Activated T-cell treated with anti-CD3 and anti-CD28 coated beads, Interleukin-2, amount 50 U/mL, for 4 hours (primary cell): Measurements from ENCODE around the gene WDR27. TPM values are rescaled to one million over a fixed set of nuclear protein-coding genes. Genes with fewer than 3 reads are reported as not detected.
"Not testable (repeated sequence)": the region's sequence is repeated elsewhere in the genome, so short reads cannot be mapped to it uniquely, and the experiment has no call there.

Experiments
- ATAC-seq, 2 donors: fragments of 200-7000 bp; cut with Tn5 transposase; one replicate each; pipeline ENCODE4 v1.10.0; 2021
- DNase-seq: peaks from one replicate; pipeline ENCODE4 v3.0.0-alpha.2; 2020
- H3K27me3 Mint-ChIP-seq: one replicate; pipeline ENCODE4 v1.8.0; 2021; ENCODE audit warnings: low read depth, mixed read lengths
- H3K36me3 Mint-ChIP-seq: one replicate; pipeline ENCODE4 v1.8.0; 2022; ENCODE audit warnings: mixed read lengths; ENCODE audit not compliant: insufficient read depth
- H3K4me1 Mint-ChIP-seq: one replicate; pipeline ENCODE4 v1.8.0; 2021; ENCODE audit warnings: low read depth, mixed read lengths
- H3K4me3 Mint-ChIP-seq: one replicate; pipeline ENCODE4 v1.8.0; 2021; ENCODE audit warnings: mild to moderate bottlenecking, moderate library complexity, mixed read lengths
- H3K9me3 Mint-ChIP-seq: one replicate; pipeline ENCODE4 v1.8.0; 2021; ENCODE audit warnings: mixed read lengths
- total RNA-seq, 3 donors: library from RNA; stranded (reverse); gene quantifications; one replicate each; pipeline ENCODE4 v1.2.1, GENCODE V29; 2021

The WDR27 gene
- total RNA-seq, 3 donors from 2014 or later = 11.9 to 14.4 (median 13.4) TPM

DNA sequence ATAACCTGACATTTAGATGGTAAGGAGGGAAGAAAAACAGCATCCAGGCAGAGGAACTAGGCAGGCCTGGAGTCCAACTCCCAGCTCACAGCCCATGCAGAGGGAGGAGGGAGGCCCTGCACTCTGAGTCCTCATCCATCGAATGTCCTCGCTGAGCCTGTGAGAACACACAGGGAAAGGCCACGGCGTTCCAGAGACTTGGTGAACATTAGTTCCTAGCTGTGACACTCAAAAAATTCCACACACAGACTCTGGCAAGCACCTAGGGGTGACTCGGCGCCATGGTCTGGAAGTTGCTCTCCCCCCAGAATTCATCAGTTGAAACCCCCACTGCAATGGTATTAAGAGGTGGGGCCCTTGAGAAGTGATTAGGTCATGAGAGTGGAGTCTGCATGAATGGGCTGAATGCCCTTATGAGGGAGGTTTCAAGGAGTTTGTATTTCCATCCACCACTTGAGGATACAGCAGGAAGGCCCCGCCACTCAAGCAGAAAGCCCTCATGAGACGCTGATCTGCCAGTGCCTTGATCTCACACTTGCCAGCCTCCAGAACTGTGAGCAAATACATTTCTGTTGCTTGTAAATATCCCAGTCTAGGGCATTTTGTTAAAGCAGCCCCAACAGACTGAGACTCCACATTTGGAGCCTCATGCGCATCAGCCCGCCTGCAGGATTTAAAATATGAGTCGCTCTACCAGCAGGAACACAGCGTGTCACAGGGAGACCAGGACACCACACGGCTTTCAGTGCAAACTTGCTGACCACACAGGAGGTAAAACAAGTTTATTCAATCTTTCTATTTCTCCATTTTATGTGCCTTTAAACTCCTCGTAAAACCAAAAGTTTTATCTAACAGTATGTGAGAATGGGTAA, 73.9 kb downstream of the WDR27 start:
- H3K9me3 Mint-ChIP-seq = no peaks in the 10 kb centered on the region
- H3K4me1 Mint-ChIP-seq = no peaks in the 10 kb centered on the region
- no peak for ATAC-seq
- no peak overlapping the region for H3K4me3 Mint-ChIP-seq
- DNase-seq = no peak
- peaks cover 8% of the 10 kb centered on the region for H3K36me3 Mint-ChIP-seq
- no peaks in the 10 kb centered on the region for H3K27me3 Mint-ChIP-seq

DNA sequence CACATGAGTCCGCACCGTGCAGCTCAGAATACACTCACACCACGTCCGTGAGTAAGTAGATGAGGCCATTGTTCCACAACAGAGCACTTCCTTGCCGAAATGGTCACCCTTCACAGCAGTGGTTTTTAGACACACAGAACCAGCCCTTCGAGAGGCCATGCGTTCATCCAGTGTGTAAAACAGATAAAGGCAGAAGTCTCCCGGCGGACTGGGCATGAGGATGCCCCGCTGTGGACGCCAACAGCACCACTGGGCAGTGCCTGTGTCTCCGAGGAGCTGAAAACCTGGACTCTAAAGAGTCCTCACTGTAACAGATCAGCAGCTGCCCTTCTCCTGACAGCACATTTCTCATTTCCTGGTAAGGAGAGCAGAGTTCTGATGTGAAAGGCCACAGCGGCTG, 75.2 kb downstream of the WDR27 start:
- Mint-ChIP-seq H3K27me3 (no peaks in the 10 kb centered on the region), H3K36me3 (peaks cover 2% of the 10 kb centered on the region), H3K4me1 (no peaks in the 10 kb centered on the region), H3K9me3 (no peaks in the 10 kb centered on the region), H3K4me3 (no peak overlapping the region)
- no peak for ATAC-seq
- DNase-seq = no peak

DNA sequence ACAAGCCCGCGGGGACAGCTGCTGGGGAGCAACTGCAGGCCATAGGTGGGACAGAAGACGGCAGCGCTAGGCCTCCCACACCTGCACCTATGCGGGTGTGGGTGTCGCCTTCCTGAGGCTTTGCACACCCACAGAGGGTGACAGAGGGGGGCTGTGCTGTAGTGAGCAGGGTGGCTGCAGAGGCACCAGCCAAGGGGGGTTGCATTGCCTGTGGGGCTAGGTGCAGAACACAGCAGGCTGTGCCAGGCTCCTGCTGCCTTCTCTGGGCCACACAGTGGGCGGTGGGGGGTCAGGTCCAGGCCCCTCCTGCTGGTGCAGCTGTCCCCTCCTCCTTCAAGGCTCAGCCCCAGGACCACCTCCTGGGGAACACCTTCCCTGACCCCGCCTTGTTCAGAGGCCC, 75.7 kb downstream of the WDR27 start:
- ATAC-seq (no peak), DNase-seq (no peak)
- H3K36me3 Mint-ChIP-seq = peaks cover 2% of the 10 kb centered on the region
- no peaks in the 10 kb centered on the region for H3K9me3 Mint-ChIP-seq
- H3K4me3 Mint-ChIP-seq = no peak overlapping the region
- no peaks in the 10 kb centered on the region for H3K4me1 Mint-ChIP-seq
- no peaks in the 10 kb centered on the region for H3K27me3 Mint-ChIP-seq

DNA sequence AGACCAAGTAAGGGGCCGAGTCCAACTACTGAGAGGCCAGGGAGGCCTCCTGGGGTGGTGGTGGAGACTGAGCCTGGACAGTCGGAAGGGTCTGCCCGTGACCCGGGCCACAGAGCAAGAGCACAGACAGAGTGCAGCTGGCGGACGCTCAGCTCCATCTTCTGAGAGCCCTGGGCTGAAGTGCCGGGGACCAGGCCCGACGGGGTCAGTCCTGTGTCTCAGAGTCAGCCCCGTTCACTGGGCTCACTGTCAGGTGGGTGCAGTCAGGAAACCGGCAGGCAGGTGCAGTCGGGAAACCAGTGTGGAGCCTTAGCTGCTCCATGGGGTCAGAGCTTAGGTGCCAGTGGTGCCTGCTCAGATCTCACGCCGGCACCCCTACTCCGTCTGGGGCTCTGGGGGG, 76.5 kb downstream of the WDR27 start:
- H3K4me1 Mint-ChIP-seq = peaks cover 1% of the 10 kb centered on the region
- peaks cover 3% of the 10 kb centered on the region for H3K36me3 Mint-ChIP-seq

DNA sequence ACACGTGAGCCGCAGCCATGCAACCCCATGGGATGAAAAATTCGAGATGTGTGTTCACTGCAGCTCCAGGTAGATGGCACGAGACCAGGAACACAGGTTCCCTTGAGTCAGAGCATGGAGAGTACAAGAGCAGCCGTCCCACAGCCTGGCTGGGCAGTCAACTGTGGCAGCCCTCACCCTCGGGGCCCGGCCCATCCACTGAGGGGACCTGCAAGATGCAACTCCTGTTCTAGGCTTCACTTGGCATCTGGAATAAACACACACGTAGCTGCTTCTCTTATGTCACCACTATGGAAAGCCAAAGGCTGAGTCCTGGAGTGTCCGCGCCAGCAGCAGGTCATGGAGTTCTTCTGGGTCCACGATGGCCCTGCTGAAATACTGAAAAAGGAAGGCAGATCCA, 77.0 kb downstream of the WDR27 start:
- no peak overlapping the region for H3K4me3 Mint-ChIP-seq
- ATAC-seq = no peak
- H3K4me1 Mint-ChIP-seq = peaks cover 2% of the 10 kb centered on the region
- peaks cover 5% of the 10 kb centered on the region for H3K36me3 Mint-ChIP-seq
- no peaks in the 10 kb centered on the region for H3K9me3 Mint-ChIP-seq
- no peaks in the 10 kb centered on the region for H3K27me3 Mint-ChIP-seq
- no peak for DNase-seq

More for the DNA sequence above, 76.5 kb downstream of the WDR27 start:
- ATAC-seq (no peak), DNase-seq (no peak)
- Mint-ChIP-seq H3K4me3 (no peak overlapping the region), H3K27me3 (no peaks in the 10 kb centered on the region), H3K9me3 (no peaks in the 10 kb centered on the region)

DNA sequence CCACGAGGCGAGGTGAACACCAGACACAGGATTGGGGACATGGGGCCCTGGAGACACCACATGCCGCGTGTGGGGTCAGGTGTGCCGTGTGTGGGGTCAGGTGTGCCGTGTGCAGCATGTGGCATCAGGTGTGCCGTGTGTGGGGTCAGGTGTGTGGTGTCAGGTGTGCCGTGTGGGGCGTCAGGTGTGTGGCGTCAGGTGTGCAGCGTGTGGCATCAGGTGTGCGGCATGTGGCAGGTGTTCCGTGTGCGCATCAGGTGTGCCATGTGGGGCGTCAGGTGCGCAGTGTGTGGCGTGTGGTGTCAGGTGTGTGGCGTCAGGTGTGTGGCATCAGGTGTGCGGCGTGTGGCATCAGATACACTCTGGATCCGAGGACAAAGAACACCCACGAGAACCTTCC, 77.9 kb downstream of the WDR27 start:
- DNase-seq (no peak), ATAC-seq (no peak)
- Mint-ChIP-seq H3K27me3 (no peaks in the 10 kb centered on the region), H3K36me3 (peaks cover 5% of the 10 kb centered on the region), H3K4me3 (no peak overlapping the region), H3K9me3 (no peaks in the 10 kb centered on the region), H3K4me1 (peaks cover 2% of the 10 kb centered on the region)

DNA sequence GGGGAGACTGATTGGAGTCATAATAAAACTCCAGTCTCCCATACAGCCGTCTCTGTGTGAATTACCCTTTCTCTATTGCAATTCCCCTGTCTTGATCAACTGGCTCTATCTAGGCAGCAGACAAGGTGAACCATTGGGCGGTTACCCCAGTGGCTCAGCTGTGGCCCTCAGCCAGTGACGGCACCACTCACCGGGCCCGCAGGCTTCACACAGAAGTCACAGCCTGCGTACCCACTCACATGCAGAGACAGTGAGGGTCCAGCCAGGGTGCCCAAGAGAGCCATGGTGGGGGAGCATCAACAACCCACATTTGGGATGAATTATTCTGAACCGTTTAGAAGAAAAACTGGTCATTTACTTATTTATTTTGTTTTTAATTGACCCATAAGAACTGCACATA, 78.5 kb downstream of the WDR27 start:
- no peaks in the 10 kb centered on the region for H3K27me3 Mint-ChIP-seq
- ATAC-seq = no peak
- no peaks in the 10 kb centered on the region for H3K9me3 Mint-ChIP-seq
- H3K4me1 Mint-ChIP-seq = peaks cover 2% of the 10 kb centered on the region
- H3K4me3 Mint-ChIP-seq = no peak overlapping the region
- DNase-seq = no peak
- H3K36me3 Mint-ChIP-seq = peaks cover 5% of the 10 kb centered on the region

DNA sequence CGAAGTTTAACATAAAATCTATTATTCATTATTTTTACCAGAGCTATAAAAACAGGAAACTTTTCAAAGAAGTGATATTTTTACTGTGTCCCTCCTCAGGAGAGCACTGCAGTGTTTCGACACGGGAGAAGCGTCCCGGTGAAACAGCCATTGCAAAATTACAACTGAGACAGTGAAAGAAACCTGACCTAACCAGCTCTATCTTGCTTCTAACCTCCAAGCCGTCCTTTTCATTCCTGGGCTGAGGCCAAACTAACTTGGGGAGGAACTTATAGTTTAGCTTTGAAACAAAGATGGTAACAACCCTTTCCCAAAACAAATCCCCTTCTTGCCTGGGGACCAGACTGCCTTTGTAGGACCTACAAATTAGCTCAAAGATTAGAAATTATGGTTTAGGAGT, 79.2 kb downstream of the WDR27 start:
- Mint-ChIP-seq H3K36me3 (peaks cover 5% of the 10 kb centered on the region), H3K4me3 (no peak overlapping the region), H3K9me3 (no peaks in the 10 kb centered on the region), H3K27me3 (no peaks in the 10 kb centered on the region), H3K4me1 (peaks cover 2% of the 10 kb centered on the region)
- no peak for ATAC-seq
- DNase-seq = no peak

DNA sequence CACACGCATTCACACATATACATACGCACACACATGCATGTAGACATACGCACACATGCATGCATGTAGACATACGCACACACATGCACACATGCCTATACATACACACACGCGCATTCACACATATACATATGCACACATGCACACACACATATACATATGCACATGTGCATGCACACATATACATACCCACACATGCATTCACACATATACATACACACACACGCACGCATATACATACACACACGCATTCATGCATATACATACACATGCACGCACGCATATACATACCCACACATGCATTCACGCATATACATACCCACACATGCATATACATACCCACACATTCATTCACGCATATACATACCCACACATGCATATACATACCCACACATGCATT, 80.5 kb downstream of the WDR27 start:
- H3K27me3 Mint-ChIP-seq = no peaks in the 10 kb centered on the region
- peaks cover 5% of the 10 kb centered on the region for H3K36me3 Mint-ChIP-seq
- ATAC-seq (no peak), DNase-seq (no peak)
- no peaks in the 10 kb centered on the region for H3K9me3 Mint-ChIP-seq
- peaks cover 2% of the 10 kb centered on the region for H3K4me1 Mint-ChIP-seq
- no peak overlapping the region for H3K4me3 Mint-ChIP-seq

DNA sequence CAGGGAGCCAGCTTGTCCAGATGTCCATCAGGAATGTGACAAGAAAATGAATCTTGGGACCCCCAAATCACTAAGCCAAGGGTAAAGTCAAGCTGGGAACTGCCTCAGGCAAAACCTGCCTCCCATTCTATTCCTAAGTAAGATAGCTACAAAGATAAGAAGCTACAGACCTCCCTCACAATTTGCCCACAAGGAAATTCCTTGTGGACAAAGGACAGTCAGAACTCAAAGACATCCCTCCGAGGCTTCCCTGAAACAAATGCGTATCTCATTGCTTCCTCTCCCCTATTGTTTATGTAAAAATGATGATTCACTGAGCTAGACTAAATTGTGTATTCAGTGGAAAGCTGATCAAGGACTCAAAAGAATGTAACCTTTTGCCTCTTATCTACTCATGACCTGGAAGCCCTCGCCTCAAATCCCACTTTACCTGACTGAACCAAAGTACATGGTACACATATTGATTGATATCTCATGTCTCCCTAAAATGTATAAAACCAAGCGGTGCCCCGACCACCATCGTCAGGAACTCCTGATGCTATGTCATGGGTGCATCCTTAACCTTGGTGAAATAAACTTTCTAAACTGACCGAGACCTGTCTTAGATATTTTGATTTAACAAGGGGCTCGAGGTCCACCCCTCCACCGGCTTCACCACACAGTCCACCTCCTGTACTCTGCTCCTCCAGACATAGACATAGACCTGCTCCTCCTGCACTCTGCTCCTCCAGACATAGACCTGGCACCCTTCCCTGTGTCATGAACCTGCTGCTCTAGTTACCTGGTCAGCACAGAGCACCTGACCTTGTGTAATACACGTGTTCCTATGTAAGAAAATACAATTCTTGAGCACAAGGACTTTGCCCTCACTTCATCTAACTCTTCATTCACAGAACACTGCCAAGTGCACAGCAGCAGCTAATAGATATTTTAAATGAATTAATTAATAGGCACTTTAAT, 81.4 kb downstream of the WDR27 start:
- Mint-ChIP-seq H3K4me1 (peaks cover 2% of the 10 kb centered on the region), H3K27me3 (no peaks in the 10 kb centered on the region), H3K9me3 (no peaks in the 10 kb centered on the region), H3K36me3 (peaks cover 5% of the 10 kb centered on the region), H3K4me3 (no peak overlapping the region)
- DNase-seq (no peak), ATAC-seq (no peak)

DNA sequence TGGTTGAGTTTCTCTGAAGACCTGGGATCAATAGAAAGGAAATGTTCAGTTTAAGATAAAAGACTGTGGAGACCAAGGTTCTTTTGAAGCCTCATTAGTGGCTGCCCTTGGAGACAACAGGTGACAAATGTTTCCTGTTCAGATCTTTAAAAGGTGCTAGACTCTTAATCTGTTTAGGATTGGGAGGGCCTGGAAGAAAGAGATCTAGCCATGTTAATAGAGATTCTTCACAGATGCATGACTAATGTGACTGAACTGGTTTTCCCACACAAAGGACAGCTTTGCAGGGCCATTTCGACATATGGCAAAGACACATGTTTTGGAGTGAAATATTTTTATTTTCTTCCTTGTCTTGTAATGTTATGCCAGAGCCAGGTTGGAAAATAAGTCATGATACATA, 82.2 kb downstream of the WDR27 start:
- H3K9me3 Mint-ChIP-seq = no peaks in the 10 kb centered on the region
- peaks cover 3% of the 10 kb centered on the region for H3K36me3 Mint-ChIP-seq
- H3K4me3 Mint-ChIP-seq = no peak overlapping the region
- H3K4me1 Mint-ChIP-seq = peaks cover 2% of the 10 kb centered on the region
- no peak for DNase-seq
- no peak for ATAC-seq
- H3K27me3 Mint-ChIP-seq = no peaks in the 10 kb centered on the region

DNA sequence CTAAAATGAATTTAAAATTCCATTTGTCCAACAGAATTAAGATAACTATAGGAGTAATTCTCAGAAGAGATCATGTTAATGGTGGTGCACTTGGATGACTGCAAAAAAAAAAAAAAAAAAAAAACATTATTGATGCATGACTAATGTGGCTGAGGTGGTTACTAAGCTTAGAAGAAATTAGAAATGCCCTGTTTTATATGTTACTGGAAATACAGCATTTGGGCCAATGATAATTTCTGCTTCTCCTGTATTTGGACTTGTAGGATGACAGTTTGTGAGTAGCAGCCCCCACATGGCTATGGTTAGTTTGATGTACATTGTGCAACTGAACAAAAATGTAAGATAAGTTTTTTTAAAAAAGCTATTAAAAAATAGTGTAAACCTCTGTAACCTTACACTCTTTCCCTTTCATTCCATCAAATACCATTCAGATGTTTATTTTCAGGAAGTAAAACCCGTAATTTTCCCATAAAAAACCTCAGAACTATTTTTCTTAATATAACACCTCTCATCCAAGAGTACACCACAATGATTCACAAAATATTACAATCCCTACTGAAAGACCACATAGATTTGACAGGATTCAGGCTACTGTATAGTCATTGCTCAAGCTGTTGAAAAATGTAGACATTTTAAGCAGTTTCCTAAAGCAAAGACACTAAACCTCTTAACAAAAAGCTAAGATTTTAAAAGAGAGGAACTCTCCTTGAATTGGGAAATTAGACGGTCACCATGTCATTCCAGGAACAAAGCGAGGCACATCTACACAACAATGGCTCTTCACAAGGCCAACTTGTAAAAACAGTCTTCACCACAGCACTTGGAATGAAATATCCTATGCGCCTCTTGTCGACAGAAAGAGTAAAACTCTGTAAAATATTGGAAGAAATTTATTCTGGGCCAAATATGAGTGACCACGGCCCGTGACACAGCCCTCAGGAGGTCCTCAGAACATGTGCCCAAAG, 83.0 kb downstream of the WDR27 start:
- Mint-ChIP-seq H3K36me3 (peaks cover 3% of the 10 kb centered on the region), H3K4me1 (peaks cover 2% of the 10 kb centered on the region), H3K4me3 (no peak overlapping the region), H3K27me3 (no peaks in the 10 kb centered on the region), H3K9me3 (no peaks in the 10 kb centered on the region)
- ATAC-seq = no peak
- no peak for DNase-seq

DNA sequence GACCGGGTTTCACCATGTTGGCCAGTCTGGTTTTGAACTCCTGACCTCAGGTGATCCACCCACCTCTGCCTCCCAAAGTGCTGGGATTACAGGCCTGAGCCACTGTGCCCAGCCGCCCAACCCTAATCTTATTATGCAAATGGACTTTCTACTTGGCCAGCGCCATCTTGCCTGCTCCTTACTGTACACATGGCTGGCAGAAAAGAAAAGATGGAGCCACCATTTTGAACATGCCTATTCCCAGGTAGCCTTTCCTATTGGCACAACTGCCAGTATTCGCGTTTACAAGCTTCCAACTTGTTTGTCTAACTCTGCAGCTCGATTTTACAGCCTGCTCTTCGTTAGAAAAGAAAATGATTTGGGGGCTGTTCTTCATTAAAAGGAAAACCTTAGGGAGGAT, 84.3 kb downstream of the WDR27 start:
- H3K4me3 Mint-ChIP-seq = no peak overlapping the region
- H3K36me3 Mint-ChIP-seq = peaks cover 3% of the 10 kb centered on the region
- H3K9me3 Mint-ChIP-seq = no peaks in the 10 kb centered on the region
- DNase-seq (no peak), ATAC-seq (no peak)
- H3K27me3 Mint-ChIP-seq = no peaks in the 10 kb centered on the region
- H3K4me1 Mint-ChIP-seq = peaks cover 2% of the 10 kb centered on the region

DNA sequence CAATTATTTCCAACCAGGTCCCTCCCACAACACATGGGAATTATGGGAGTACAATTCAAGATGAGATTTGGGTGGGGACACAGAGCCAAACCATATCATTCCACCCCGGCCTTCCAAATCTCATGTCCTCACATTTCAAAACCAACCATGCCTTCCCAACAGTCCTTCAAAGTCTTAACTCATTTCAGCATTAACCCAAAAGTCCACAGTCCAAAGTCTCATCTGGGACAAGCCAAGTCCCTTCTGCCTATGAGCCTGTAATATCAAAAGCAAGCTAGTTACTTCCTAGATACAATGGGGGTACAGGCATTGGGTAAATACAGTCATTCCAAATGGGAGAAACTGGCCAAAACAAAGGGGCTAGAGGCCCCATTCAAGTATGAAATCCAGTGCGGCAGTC, 93.2 kb downstream of the WDR27 start:
- H3K4me3 Mint-ChIP-seq, DNase-seq, H3K9me3 Mint-ChIP-seq, H3K27me3 Mint-ChIP-seq, H3K4me1 Mint-ChIP-seq, ATAC-seq: not testable (repeated sequence)
- peaks cover 13% of the 10 kb centered on the region for H3K36me3 Mint-ChIP-seq
